SJSA1 (cell line): ENCODE measurements around the gene CDKAL1. TPM values are rescaled to one million over a fixed set of nuclear protein-coding genes. Genes with fewer than 3 reads are reported as not detected.

Experiments used
- DNase-seq, 2 experiments: peaks; one replicate each; pipeline ENCODE4 v3.0.0-alpha.2; 2015 to 2020; ENCODE audit warnings: low spot score in 2 of 2, low read depth in 1 of 2
- H3K27ac ChIP-seq: fragments of 250-450 bp; sonication (Bioruptor Pico); 2 replicates; pipeline ENCODE4 v1.5.1; 2020; ENCODE audit warnings: mild to moderate bottlenecking, moderate library complexity
- H3K27me3 ChIP-seq: fragments of 250-450 bp; sonication (Bioruptor Pico); replicated peaks from 2 replicates; pipeline ENCODE4 v1.5.1; 2020; ENCODE audit warnings: mild to moderate bottlenecking, moderate library complexity
- H3K36me3 ChIP-seq: fragments of 250-450 bp; sonication (Bioruptor Pico); 2 replicates; pipeline ENCODE4 v1.5.1; 2020; ENCODE audit warnings: mild to moderate bottlenecking
- H3K4me1 ChIP-seq: fragments of 250-450 bp; sonication (Bioruptor Pico); replicated peaks from 2 replicates; pipeline ENCODE4 v1.6.1; 2021; ENCODE audit warnings: mild to moderate bottlenecking
- H3K4me3 ChIP-seq: fragments of 250-450 bp; sonication (Bioruptor Pico); 2 replicates; pipeline ENCODE4 v1.5.1; 2020; ENCODE audit warnings: mild to moderate bottlenecking
- H3K9me3 ChIP-seq: fragments of 250-450 bp; sonication (Bioruptor Pico); replicated peaks from 2 replicates; pipeline ENCODE4 v1.5.1; 2020; ENCODE audit warnings: mild to moderate bottlenecking
- total RNA-seq: library from RNA; depleted of rRNA; stranded (reverse); fragments of >200 nt; shearing (Covaris generic); gene quantifications from 2 replicates; pipeline ENCODE4 v1.2.3, GENCODE V29; 2014

Gene CDKAL1
- total RNA-seq, 1 experiment from 2014 or later: 25.7 TPM

DNA sequence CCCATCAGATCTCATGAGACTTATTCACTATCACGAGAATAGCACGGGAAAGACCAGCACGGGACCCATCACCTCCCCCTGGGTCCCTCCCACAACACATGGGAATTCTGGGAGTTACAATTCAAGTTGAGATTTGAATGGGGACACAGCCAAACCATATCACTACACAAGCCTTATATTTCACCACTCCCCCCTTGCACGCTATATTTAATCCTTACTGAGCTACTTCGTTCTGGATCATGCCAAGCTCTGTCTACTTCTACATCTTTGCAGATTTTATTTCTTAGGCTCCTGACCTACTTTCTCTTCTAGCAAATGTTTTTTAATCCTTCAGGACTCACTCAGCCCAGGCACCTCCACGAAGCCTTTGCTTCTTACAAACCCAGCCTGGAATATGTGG lies 606.7 kb downstream of the CDKAL1 start:
- Histone ChIP-seq H3K27ac (no peak overlapping the region), H3K27me3 (no peaks in the 10 kb centered on the region)
- no peak for DNase-seq

GRCh38 chr6:21141616-21142303 lies 607.5 kb downstream of the CDKAL1 start:
- Histone ChIP-seq H3K27ac (no peak overlapping the region), H3K27me3 (no peaks in the 10 kb centered on the region), H3K4me3 (no peak overlapping the region)

More for the DNA sequence above, 606.7 kb downstream of the CDKAL1 start:
- Histone ChIP-seq H3K36me3 (no peaks in the 10 kb centered on the region), H3K4me1 (peaks cover 17% of the 10 kb centered on the region), H3K9me3 (no peaks in the 10 kb centered on the region), H3K4me3 (no peak overlapping the region)

DNA sequence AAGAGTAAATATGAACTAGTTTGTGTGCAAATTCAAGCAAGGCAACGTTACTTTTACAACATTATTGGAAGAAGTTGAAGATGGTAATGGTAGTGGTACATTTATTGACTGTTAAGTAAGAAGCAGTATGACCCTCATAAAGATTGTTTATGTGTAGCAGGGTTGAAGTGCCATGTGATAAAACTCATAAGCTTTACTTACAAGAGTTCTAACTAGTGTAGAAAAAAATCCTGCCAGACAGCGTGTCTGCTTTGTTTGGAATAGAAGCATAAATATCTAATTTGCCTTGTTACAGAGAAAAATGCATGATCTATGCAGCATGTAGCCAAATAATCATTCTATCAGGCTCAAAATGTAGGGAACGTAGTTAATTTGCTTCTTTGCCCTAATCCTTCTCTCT lies 608.5 kb downstream of the CDKAL1 start:
- DNase-seq: no peak
- Histone ChIP-seq H3K9me3 (no peaks in the 10 kb centered on the region), H3K36me3 (no peaks in the 10 kb centered on the region), H3K27ac (no peak overlapping the region), H3K4me3 (no peak overlapping the region), H3K27me3 (no peaks in the 10 kb centered on the region), H3K4me1 (peaks cover 5% of the 10 kb centered on the region)

More at GRCh38 chr6:21141616-21142303, 607.5 kb downstream of the CDKAL1 start:
- peaks cover 12% of the 10 kb centered on the region for H3K4me1 ChIP-seq
- DNase-seq: no peak
- H3K9me3 ChIP-seq: no peaks in the 10 kb centered on the region
- H3K36me3 ChIP-seq: no peaks in the 10 kb centered on the region

DNA sequence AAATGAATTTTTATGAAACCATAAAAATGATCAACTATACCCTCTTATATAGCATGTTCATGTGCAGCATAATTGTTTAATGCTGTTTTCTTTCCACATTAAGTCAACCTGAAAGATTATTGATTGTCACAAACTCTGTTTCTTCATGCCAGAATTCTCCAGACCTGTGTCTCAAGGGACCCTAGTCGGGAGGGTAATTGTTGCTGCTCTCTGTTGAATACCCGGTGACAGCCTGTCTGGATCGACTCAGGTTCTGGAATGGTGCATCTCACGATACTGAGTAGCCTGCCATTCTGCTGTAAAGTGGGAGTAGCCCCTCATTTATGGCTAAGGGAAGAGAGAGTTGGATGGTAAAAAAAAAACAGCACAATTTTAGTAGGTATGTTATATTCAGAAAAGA lies 609.4 kb downstream of the CDKAL1 start:
- DNase-seq: no peak
- Histone ChIP-seq H3K36me3 (no peaks in the 10 kb centered on the region), H3K9me3 (no peaks in the 10 kb centered on the region), H3K27me3 (no peaks in the 10 kb centered on the region), H3K27ac (no peak overlapping the region), H3K4me1 (no peaks in the 10 kb centered on the region), H3K4me3 (no peak overlapping the region)

DNA sequence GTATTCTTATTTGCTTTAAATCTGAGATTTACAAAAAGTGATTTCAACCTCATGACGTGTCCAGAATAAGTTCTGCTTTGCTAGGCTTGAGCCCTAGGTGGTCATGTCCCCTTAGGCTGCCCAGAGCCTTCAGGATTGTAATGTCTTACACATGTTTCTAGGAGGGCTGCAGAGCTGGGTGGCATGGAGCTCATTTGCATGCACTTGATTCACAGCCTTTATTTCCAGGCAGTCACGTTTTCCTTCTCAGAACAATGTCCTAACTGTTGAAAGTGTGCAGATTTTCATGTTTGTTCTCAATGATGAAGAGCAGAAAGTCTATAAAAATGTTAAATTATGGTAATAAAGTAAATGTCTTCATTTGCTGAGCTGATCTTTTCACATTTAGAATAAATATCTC lies 610.7 kb downstream of the CDKAL1 start:
- Histone ChIP-seq H3K4me3 (no peak overlapping the region), H3K36me3 (no peaks in the 10 kb centered on the region), H3K9me3 (no peaks in the 10 kb centered on the region), H3K27ac (no peak overlapping the region), H3K4me1 (no peaks in the 10 kb centered on the region), H3K27me3 (no peaks in the 10 kb centered on the region)
- DNase-seq: no peak

GRCh38 chr6:21147995-21148394 lies 613.7 kb downstream of the CDKAL1 start:
- no peak overlapping the region for H3K27ac ChIP-seq

DNA sequence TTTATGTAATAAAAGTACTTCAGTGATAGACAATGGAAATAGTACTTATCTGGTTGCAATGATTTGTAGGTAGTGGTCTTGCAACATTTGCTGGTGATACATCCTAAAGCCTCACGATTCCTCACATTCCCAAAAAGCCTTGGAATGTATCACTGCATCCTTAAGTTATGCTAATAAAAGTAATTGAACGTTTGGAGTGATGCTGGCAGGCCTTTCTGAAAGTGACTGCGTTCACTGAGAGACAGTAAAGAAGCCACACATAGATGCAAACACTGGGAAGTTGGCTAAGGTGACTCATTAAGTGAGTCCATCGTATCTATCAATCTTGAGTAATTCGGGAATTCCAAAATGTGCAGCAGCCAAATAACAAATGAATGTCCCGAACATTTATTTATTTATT lies 615.2 kb downstream of the CDKAL1 start:
- Histone ChIP-seq H3K27me3 (no peaks in the 10 kb centered on the region), H3K4me3 (no peak overlapping the region), H3K36me3 (no peaks in the 10 kb centered on the region), H3K9me3 (no peaks in the 10 kb centered on the region), H3K4me1 (no peaks in the 10 kb centered on the region), H3K27ac (no peak overlapping the region)
- DNase-seq: no peak

More at GRCh38 chr6:21147995-21148394, 613.7 kb downstream of the CDKAL1 start:
- no peak for DNase-seq
- Histone ChIP-seq H3K4me1 (no peaks in the 10 kb centered on the region), H3K4me3 (no peak overlapping the region), H3K9me3 (no peaks in the 10 kb centered on the region), H3K27me3 (no peaks in the 10 kb centered on the region), H3K36me3 (no peaks in the 10 kb centered on the region)

GRCh38 chr6:21150667-21151066 lies 616.4 kb downstream of the CDKAL1 start:
- Histone ChIP-seq H3K27me3 (no peaks in the 10 kb centered on the region), H3K4me3 (no peak overlapping the region), H3K4me1 (no peaks in the 10 kb centered on the region), H3K36me3 (no peaks in the 10 kb centered on the region), H3K9me3 (no peaks in the 10 kb centered on the region), H3K27ac (no peak overlapping the region)
- no peak for DNase-seq

GRCh38 chr6:21151119-21151518 lies 616.9 kb downstream of the CDKAL1 start:
- H3K4me3 ChIP-seq: no peak overlapping the region
- no peaks in the 10 kb centered on the region for H3K36me3 ChIP-seq
- H3K4me1 ChIP-seq: no peaks in the 10 kb centered on the region
- H3K27me3 ChIP-seq: no peaks in the 10 kb centered on the region
- no peaks in the 10 kb centered on the region for H3K9me3 ChIP-seq
- H3K27ac ChIP-seq: no peak overlapping the region
- no peak for DNase-seq

- Histone ChIP-seq H3K4me1 (no peaks in the 10 kb centered on the region), H3K27me3 (no peaks in the 10 kb centered on the region), H3K9me3 (no peaks in the 10 kb centered on the region), H3K36me3 (no peaks in the 10 kb centered on the region), H3K27ac (no peak overlapping the region), H3K4me3 (no peak overlapping the region)
- DNase-seq: no peak
Observed at GRCh38 chr6:21151530-21151929, 617.3 kb downstream of the CDKAL1 start.

DNA sequence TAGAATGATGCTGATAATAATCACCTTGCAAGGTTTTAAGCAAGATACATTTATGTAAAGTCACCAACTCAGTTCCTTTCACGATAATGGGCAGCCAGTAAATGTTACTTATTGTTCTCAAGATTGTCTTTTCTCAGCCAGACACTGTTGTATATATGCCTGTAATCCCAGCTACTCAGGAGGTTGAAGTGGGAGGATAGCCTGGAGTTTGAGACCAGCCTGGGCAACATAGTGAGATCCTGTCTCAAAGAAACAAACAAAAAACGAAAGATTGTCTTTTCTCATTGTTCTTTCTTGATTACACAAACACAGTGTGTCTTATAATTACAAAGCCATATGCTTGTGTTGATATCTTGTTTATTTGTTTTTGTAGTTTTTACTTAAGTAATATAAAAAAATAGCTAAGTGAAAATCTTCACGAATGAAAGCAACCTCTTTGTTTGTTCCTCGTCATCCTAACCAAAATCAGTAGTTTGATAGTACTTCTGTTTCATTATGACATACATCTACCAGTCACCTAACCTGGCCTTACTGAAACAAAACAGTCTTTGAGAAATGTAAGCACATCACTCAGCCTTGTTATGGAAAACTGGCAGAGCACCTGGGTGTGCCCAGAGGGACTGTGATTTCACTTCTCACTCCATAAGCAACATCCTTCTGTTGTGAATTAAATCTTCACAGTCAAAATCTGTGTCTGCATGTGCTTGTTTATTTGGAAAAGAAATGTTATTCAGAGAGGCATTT lies 623.1 kb downstream of the CDKAL1 start:
- Histone ChIP-seq H3K27ac (no peak overlapping the region), H3K27me3 (no peaks in the 10 kb centered on the region), H3K4me1 (no peaks in the 10 kb centered on the region), H3K4me3 (no peak overlapping the region), H3K9me3 (no peaks in the 10 kb centered on the region), H3K36me3 (no peaks in the 10 kb centered on the region)
- DNase-seq: no peak

DNA sequence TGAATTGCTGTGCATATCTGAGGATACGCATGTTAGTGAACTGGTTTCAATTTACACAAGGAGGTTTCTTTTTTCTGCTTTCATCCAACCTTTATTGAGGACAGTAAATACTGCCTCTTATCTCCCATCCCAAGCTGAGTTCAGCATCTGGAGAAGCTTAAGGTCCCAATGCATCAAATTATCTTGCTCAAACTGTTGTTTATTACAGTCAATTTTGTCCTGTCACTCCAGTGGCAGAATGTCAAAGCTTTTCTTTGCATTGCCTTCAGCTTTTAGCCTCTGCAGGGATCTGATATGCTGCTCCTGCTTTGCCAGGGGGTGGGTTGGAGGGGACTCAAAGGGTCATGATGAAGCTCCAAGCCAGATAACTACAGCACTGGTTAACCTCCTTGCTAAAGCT lies 623.9 kb downstream of the CDKAL1 start:
- no peak for DNase-seq
- Histone ChIP-seq H3K27me3 (no peaks in the 10 kb centered on the region), H3K27ac (no peak overlapping the region), H3K9me3 (no peaks in the 10 kb centered on the region), H3K4me3 (no peak overlapping the region), H3K4me1 (peaks cover 2% of the 10 kb centered on the region), H3K36me3 (no peaks in the 10 kb centered on the region)

- Histone ChIP-seq H3K4me3 (no peak overlapping the region), H3K27ac (no peak overlapping the region), H3K36me3 (no peaks in the 10 kb centered on the region), H3K4me1 (peaks cover 7% of the 10 kb centered on the region), H3K9me3 (no peaks in the 10 kb centered on the region), H3K27me3 (no peaks in the 10 kb centered on the region)
- DNase-seq: no peak
Observed at GRCh38 chr6:21158873-21159272, 624.6 kb downstream of the CDKAL1 start.

GRCh38 chr6:21159465-21159864 lies 625.2 kb downstream of the CDKAL1 start:
- peaks cover 7% of the 10 kb centered on the region for H3K4me1 ChIP-seq
- no peak overlapping the region for H3K27ac ChIP-seq
- H3K4me3 ChIP-seq: no peak overlapping the region
- no peaks in the 10 kb centered on the region for H3K27me3 ChIP-seq
- no peak for DNase-seq
- no peaks in the 10 kb centered on the region for H3K36me3 ChIP-seq
- no peaks in the 10 kb centered on the region for H3K9me3 ChIP-seq
